Activated naive CD8-positive, alpha-beta T cell treated with anti-CD3 and anti-CD28 coated beads, Interleukin-2, amount 10 ng/mL, durations not matched to agents 7 days and 5 days (primary cell): ENCODE results near the gene ZFYVE28. TPM values are rescaled to one million over a fixed set of nuclear protein-coding genes. Genes with fewer than 3 reads are reported as not detected.

Experiments
- ATAC-seq: fragments of 150-1000 bp; cut with Tn5 transposase; one replicate; pipeline ENCODE4 v1.10.0; 2021; ENCODE audit warnings: low read depth, moderate library complexity
- POLR2A ChIA-PET: fragments of 350-600 bp; sonication (Branson Sonifier 250); formaldehyde crosslinking; loops from one replicate; lab custom pipeline; 2021; ENCODE audit warnings: antibody characterized with exemption; lab: Charles Lee
- DNase-seq: peaks from one replicate; pipeline ENCODE4 v3.0.0; 2021
- H3K27ac Mint-ChIP-seq: one replicate; pipeline ENCODE4 v1.8.0; 2022; ENCODE audit warnings: mild to moderate bottlenecking, mixed read lengths
- H3K27me3 Mint-ChIP-seq: one replicate; pipeline ENCODE4 v1.8.0; 2022; ENCODE audit warnings: mild to moderate bottlenecking, moderate library complexity, mixed read lengths
- H3K36me3 Mint-ChIP-seq: one replicate; pipeline ENCODE4 v1.8.0; 2021; ENCODE audit warnings: mild to moderate bottlenecking, mixed read lengths
- H3K4me1 Mint-ChIP-seq: one replicate; pipeline ENCODE4 v1.8.0; 2021; ENCODE audit warnings: mixed read lengths
- H3K4me3 Mint-ChIP-seq: one replicate; pipeline ENCODE4 v1.8.0; 2022; ENCODE audit warnings: mild to moderate bottlenecking, moderate library complexity, mixed read lengths
- H3K9me3 Mint-ChIP-seq: one replicate; pipeline ENCODE4 v1.8.0; 2021; ENCODE audit warnings: mixed read lengths
- total RNA-seq, 2 experiments: library from RNA; stranded (reverse); gene quantifications; one replicate each; pipeline ENCODE4 v1.2.3, GENCODE V29; 2021

ZFYVE28 gene
- total RNA-seq, 2 experiments from 2014 or later, result 16.1 to 17.7 TPM

DNA sequence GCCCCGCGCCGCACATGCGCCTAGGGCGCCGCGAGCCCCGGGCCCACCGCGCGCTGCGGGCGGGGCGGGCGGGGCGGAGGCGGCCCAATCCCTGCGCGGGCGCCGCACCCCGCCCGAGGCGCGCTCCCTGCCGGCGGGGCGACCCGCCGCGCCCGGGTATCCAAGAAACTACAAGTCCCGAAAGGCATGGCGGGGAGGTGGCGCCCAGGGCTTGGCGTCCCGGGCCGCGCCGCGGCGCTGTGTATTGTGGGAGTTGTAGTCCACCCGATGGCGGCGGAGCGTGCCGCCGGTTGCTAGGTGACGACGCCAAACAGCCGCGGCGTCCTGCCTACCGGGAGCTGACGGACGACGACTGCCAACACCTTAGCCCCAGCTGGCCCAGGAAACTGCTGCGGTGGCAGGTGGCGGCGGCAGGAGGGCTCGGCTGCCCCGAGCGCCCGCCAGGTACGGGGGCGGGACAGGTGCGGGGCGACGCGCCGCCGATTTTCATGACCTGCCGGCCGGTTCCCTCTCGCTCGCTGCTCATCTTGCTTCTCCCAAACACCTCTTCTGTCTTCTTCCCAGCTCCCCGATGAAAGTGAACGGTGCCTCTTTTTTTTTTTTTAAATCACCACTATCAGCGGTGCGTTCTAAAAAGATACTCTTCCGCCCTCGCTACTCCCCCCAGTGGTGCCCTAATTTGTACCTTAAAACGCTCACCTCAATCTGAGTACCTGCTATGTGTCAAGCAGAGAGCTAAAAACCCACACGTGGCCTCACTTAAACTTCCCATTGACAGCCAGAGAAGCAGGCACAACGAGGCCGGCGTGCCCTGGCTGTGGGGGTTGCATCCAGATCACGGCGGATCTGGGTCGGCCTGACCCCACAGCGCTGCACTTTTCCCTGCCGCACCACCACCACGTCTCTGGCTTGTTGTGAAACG lies 466 bp upstream of the ZFYVE28 start, which contains the start of gene CFAP99:
TSS of gene CFAP99 (plus strand) at position 306 of the 922 bp plus-strand sequence.
- peak within 1 kb of the TSS; percentile 83 for H3K4me3 Mint-ChIP-seq
- no peaks in the 10 kb centered on the region for H3K9me3 Mint-ChIP-seq
- POLR2A ChIA-PET, result interaction anchor here (1.0 to 1.2 kb wide), 2 partner anchors 49 to 117 kb away, joined by 3 to 4 read pairs; partner anchors contain the start of genes FAM193A and RNF4
- H3K36me3 Mint-ChIP-seq, result no peaks in the 10 kb centered on the region
- DNase-seq, result peak; percentile 94
- H3K27ac Mint-ChIP-seq, result peak within 1 kb of the TSS; percentile 43
- H3K27me3 Mint-ChIP-seq, result peaks cover 71% of the 10 kb centered on the region
- peak; percentile 91 for ATAC-seq
- peaks cover 21% of the 10 kb centered on the region for H3K4me1 Mint-ChIP-seq

DNA sequence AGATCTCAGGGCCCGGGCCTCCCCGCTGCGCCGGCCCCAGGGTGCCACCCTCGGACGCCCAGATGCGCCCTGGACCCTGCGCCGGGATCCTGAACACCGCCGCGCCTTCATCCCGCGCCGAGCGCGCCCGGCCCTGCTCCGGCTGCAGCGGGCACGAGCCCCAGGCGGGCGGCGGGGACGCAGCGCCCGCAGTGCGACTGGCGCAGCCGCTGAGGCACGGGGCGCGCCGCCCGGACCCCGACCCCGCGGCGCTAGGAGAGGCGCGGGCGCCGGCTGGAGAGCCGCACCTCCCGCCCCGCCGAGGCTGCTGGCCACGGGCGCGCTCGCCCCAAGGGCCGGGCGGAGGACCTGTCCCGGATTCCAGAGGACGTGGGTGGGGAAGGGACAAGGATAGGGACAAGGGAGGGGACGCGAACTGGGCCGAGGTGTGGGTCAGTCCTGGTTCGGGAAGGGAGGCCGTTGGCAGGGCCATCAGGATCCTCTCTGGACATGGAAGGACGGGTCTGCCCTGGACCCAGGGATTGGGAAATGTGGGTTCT lies 1.1 kb downstream of the ZFYVE28 start:
- DNase-seq, result peak; percentile 51
- Mint-ChIP-seq H3K27ac (no peak overlapping the region), H3K36me3 (no peaks in the 10 kb centered on the region), H3K4me1 (peaks cover 34% of the 10 kb centered on the region), H3K9me3 (no peaks in the 10 kb centered on the region), H3K4me3 (peak overlapping the region; percentile 81), H3K27me3 (peaks cover 66% of the 10 kb centered on the region)
- no peak for ATAC-seq
- POLR2A ChIA-PET, result no interaction called here

DNA sequence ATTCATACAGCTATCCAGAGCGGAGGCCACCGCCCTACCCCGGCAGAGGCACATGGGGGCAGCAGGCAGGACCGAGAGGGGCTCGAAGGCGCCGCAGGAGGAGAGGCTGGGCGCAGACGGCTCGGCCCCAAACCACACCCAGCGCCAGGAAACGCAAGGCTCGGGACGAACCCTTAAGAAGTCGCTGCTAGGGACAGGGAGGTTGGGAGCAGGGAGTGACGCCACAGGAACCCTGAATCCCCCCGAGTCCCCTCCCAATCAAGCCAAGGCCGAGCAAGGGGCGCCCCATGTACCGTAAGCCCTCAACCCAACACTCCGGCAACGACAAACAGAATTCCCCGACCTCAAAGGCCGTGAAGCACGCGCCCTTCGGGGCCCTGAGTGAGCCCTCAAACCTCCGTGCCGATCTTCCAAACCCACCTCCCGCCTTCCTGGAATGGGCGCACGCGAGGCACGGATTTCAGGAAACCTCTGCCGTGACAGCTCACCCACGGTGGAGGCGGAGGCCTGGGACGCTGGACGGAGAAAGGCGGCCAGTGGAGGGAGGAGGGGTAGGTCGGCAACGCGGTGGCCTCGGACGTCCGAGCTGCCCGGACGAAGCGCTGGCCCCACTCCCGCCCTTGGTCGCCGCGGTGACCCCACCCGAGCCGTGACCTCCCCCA lies 1.8 kb downstream of the ZFYVE28 start:
- Mint-ChIP-seq H3K36me3 (no peaks in the 10 kb centered on the region), H3K4me1 (peaks cover 37% of the 10 kb centered on the region), H3K27ac (no peak overlapping the region), H3K27me3 (peaks cover 60% of the 10 kb centered on the region), H3K9me3 (no peaks in the 10 kb centered on the region), H3K4me3 (peak overlapping the region; percentile 12)
- ATAC-seq (no peak), DNase-seq (no peak)
- POLR2A ChIA-PET, result no interaction called here

DNA sequence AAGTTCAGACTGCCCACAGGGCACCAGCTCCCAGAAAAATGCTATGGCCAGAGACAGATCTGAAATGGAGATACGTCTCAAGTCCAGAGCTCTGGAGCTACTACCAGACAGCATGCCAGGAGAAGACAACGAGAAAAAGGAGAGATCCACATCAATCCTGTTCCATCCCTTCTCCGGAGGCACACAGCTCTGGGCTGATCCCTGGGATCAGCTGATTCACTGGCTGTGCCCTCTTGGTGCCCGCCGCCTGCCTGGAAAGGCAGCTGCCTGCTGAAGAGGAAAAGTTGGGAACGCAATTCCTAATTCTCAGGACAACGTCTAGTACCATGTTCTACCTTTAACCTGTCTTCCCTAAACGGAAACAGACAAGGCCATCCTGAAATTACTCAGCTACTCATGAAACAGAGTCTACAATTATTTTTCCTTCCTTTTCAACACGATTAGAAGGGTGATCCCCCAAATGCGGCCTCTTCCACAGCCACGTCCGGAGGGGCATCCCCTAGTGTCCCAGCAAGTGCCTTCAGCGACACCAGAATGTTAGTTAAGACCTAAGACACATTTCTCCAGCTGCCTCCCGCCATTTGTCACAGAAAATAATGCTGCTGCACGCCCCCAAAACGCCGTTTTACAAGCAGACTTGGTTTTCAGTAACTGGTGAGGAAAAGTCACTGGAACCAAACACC lies 2.4 kb downstream of the ZFYVE28 start:
- Mint-ChIP-seq H3K4me3 (peak overlapping the region; percentile 12), H3K36me3 (no peaks in the 10 kb centered on the region), H3K9me3 (no peaks in the 10 kb centered on the region), H3K4me1 (peaks cover 39% of the 10 kb centered on the region), H3K27me3 (peaks cover 58% of the 10 kb centered on the region), H3K27ac (no peak overlapping the region)
- no peak for DNase-seq
- no peak for ATAC-seq
- POLR2A ChIA-PET, result interaction anchor here (0.8 to 1.0 kb wide), 2 partner anchors 134 to 154 kb away, joined by 3 read pairs; partner anchors contain the start of gene MXD4

DNA sequence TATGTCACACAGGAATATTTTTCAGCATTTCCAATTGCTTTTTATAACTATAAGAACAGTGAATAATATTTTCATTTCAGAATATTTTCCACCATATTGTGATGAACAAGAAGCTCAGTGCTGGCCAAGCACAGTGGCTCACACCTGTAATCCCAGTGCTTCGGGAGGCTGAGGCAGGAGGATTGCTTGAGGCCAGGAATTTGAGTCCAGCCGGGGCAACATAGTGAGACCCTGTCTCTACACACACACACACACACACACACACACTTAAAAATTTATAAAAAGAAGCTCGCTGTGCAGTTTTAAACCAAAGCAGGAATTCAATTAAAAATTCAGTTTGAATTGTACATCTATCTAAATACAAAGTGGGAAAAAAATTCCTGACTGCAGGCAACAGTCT lies 3.2 kb downstream of the ZFYVE28 start:
- H3K36me3 Mint-ChIP-seq, result no peaks in the 10 kb centered on the region
- POLR2A ChIA-PET, result interaction anchor here (0.7 to 1.0 kb wide), 4 partner anchors 53 to 153 kb away, joined by 3 to 4 read pairs (median 3); partner anchors contain the start of genes FAM193A, MXD4 and RNF4

DNA sequence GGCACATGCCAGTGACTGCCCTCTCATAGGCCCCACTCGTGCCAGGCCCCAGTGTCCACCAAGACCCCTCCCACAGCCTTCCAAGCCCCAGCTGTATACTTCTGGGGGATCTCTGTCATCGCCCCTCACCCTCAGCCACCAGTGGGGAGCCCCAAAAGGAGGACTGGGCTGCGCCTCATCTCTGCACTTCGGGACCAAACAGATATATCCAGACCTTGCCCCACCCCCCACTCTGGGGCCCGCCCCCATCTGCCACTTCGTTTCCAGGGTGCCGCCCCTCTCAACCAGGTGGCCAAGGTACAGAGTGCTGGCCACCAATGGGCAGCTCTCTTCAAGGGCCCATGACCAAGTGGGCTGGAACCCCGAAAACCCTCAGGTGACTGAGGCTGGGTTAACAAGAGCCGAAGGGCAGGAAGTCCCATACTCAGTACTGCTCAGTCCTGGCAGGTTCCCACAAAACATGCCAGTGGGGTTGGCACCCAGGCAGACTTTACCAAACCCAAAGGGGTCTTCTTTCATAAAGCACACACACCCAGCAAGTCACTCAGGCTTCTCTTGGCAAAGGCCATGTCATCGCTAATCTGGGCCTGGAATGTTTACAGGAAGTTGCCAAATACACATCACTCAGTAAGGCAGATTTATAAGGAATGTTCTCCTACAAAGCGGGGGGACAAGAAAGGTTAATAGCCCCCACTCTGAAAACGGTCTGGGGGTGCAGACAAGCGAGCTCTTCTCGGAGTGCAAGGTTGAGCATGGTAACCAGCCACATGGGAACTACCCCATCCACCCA lies 4.4 kb downstream of the ZFYVE28 start:
- DNase-seq (no peak), ATAC-seq (no peak)
- H3K9me3 Mint-ChIP-seq, result no peaks in the 10 kb centered on the region
- H3K4me3 Mint-ChIP-seq, result peak overlapping the region; percentile 58
- H3K27ac Mint-ChIP-seq, result peak overlapping the region; percentile 90
- no peaks in the 10 kb centered on the region for H3K36me3 Mint-ChIP-seq
- peaks cover 34% of the 10 kb centered on the region for H3K4me1 Mint-ChIP-seq
- H3K27me3 Mint-ChIP-seq, result peaks cover 42% of the 10 kb centered on the region
- POLR2A ChIA-PET, result interaction anchor here (1.7 to 3.0 kb wide), 5 partner anchors 12 to 173 kb away, joined by 9 to 23 read pairs (median 13); partner anchors contain the start of genes HAUS3, MXD4, POLN and RNF4

More for the DNA sequence above, 3.2 kb downstream of the ZFYVE28 start:
- no peaks in the 10 kb centered on the region for H3K9me3 Mint-ChIP-seq
- H3K4me3 Mint-ChIP-seq, result no peak overlapping the region
- H3K27ac Mint-ChIP-seq, result no peak overlapping the region
- ATAC-seq (no peak), DNase-seq (no peak)
- peaks cover 54% of the 10 kb centered on the region for H3K27me3 Mint-ChIP-seq
- H3K4me1 Mint-ChIP-seq, result peaks cover 41% of the 10 kb centered on the region

DNA sequence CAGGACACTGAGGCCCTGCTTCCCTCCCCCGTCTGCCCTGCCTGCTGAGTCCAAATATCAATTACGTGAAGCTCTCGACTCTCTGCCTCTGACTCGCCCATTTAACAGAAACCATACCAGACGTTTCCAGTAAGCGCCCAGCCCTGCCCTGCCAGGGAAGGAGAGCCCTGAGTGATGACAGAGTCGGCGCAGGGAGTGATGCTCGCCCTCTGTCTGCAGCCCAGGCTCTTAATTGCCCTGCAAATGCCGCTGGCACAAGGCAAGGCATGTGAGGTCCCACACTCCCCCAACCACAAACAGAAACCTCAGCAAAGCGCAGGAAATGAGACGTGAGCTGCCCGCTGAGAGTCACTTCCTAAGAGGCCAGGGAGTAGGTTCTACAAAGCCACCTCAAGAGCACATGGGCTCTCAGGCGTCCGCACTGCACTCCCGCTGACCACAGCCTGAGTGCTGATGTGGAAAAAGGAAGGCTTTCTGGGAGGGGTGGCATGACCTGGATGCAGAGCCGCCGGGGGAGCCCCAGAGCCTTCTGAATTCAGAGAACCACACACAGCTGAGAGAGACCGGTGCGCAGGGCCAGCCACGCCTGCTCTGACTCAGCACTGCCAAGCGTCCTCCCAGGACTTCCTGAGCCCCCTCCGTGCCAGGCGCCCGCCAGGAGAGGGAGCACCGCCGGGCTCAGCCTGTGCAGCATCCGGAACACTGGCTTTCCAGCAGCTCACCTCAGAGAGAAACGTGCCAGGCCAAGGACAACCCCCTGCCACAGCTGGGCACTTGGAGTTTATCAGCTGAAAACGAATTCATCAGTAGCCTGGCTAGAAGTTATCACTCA lies 5.3 kb downstream of the ZFYVE28 start:
- Mint-ChIP-seq H3K27me3 (peaks cover 42% of the 10 kb centered on the region), H3K27ac (peak overlapping the region; percentile 90), H3K36me3 (no peaks in the 10 kb centered on the region), H3K9me3 (no peaks in the 10 kb centered on the region), H3K4me1 (peaks cover 34% of the 10 kb centered on the region), H3K4me3 (peak overlapping the region; percentile 58)
- POLR2A ChIA-PET, result interaction anchor here (0.8 to 3.0 kb wide), 11 partner anchors 8 to 549 kb away, joined by 3 to 23 read pairs (median 6); partner anchors contain the start of genes HAUS3, MXD4, POLN and RNF4
- ATAC-seq (peak; percentile 85), DNase-seq (peak; percentile 86)

DNA sequence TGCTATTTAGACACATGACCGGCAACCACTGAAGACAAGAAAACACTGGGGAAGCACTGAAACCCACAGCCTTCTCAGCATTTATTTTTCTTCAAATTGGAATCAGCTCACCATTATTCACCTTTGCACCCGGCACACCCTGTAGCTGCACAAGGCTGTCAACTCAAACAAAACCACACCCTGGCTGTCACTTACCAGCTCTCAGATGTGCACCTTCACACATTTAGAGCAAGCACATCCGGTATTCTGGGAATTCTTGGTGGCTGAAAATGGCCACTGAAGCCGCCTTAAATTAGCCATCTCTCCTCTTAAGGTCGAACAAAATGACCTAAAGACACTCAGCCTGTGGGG lies 5.9 kb downstream of the ZFYVE28 start:
- Mint-ChIP-seq H3K9me3 (no peaks in the 10 kb centered on the region), H3K27me3 (peaks cover 37% of the 10 kb centered on the region), H3K4me1 (peaks cover 34% of the 10 kb centered on the region), H3K27ac (peak overlapping the region; percentile 90), H3K4me3 (peak overlapping the region; percentile 58), H3K36me3 (no peaks in the 10 kb centered on the region)
- ATAC-seq (peak; percentile 62), DNase-seq (no peak)
- POLR2A ChIA-PET, result interaction anchor here (1.0 to 3.0 kb wide), 10 partner anchors 9 to 550 kb away, joined by 4 to 23 read pairs (median 8); partner anchors contain the start of genes HAUS3, MXD4, POLN and RNF4

DNA sequence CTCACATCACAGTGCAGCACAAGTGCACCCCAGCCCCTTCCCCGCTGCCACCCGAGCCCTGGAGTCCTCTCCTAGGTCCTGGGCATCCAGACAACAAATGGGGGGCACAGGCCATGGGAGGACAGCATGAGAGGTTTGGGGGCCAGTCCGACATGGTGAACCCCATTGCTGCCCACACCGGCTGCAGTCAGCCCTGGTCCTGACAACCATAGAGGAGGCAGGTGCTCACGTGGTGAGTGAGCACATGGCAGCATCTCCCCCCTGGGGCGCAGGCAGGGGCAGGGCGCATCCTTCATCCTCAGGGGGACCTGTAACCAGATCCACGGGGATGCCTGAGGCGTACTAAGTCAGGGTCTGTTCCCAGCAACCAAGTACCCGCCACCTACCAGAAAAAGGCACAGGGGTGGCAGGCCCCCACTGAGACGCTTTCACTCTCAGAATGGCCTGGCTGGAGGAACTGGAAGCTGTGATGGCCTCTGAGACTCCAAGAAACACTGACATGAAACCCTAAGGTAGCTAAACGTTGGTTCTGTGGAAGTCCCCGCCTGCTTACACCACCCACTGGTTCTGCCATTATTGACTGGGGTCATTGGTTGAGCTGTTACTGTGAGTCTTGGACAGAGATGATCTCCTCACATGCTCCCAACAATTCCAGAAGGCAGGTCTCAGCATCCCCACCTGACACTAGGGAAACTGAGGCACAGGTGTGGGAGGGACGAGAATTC lies 6.5 kb downstream of the ZFYVE28 start:
- POLR2A ChIA-PET, result interaction anchor here (1.4 to 3.0 kb wide), 7 partner anchors 10 to 171 kb away, joined by 4 to 23 read pairs (median 13); partner anchors contain the start of genes HAUS3, MXD4, POLN and RNF4
- peaks cover 34% of the 10 kb centered on the region for H3K4me1 Mint-ChIP-seq
- H3K27ac Mint-ChIP-seq, result peak overlapping the region; percentile 90
- H3K27me3 Mint-ChIP-seq, result peaks cover 39% of the 10 kb centered on the region
- no peak for ATAC-seq
- H3K4me3 Mint-ChIP-seq, result peak overlapping the region; percentile 58
- no peaks in the 10 kb centered on the region for H3K9me3 Mint-ChIP-seq
- DNase-seq, result no peak
- H3K36me3 Mint-ChIP-seq, result no peaks in the 10 kb centered on the region

DNA sequence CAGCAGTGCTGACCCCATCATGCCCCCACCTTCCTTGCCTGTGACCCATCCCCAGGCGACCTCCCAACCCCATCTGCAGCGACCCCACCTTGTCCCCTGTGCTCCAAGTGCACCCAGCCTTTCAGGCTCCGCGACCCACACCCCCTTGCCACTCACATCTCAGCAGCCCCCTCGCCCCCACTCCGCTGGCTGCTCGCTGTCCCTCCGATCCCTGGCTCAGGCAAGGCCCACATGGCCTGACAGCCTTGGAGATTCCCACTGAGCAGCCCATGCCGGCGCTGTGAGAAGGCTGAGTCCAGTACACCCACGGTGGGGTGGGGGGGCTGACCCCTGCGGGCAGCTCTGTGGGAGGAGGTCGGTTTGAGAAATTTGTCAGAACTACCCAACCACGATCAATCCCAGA lies 9.1 kb downstream of the ZFYVE28 start:
- no peaks in the 10 kb centered on the region for H3K36me3 Mint-ChIP-seq
- H3K4me1 Mint-ChIP-seq, result peaks cover 26% of the 10 kb centered on the region
- no peak for ATAC-seq
- POLR2A ChIA-PET, result no interaction called here
- H3K27ac Mint-ChIP-seq, result no peak overlapping the region
- no peak overlapping the region for H3K4me3 Mint-ChIP-seq
- H3K9me3 Mint-ChIP-seq, result no peaks in the 10 kb centered on the region
- DNase-seq, result no peak
- H3K27me3 Mint-ChIP-seq, result peaks cover 18% of the 10 kb centered on the region

DNA sequence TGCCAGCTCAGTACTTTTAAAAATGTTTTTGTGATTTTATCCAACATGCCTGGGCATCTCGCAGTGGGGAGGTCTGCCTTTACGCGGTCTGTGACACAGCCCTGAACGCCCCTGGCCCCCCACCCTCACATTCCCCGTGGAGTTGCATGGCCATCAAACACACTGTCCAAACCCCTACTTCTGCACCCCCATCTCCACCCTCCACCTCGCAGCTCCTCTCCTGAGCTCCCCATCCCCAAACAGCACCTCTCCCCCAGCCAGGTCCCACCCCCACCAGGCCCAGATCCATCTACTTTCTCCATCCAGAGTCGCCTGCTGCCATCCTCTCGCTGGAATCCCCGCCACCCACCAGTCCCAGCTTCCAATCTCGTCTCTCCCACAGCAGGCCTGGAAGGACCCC lies 9.5 kb downstream of the ZFYVE28 start:
- peaks cover 22% of the 10 kb centered on the region for H3K4me1 Mint-ChIP-seq
- POLR2A ChIA-PET, result interaction anchor here (1.0 kb wide), 1 partner anchor 167 kb away, joined by 3 read pairs; the partner anchor contains the start of genes HAUS3 and POLN
- H3K36me3 Mint-ChIP-seq, result no peaks in the 10 kb centered on the region
- peaks cover 15% of the 10 kb centered on the region for H3K27me3 Mint-ChIP-seq
- H3K9me3 Mint-ChIP-seq, result no peaks in the 10 kb centered on the region
- ATAC-seq (no peak), DNase-seq (no peak)
- no peak overlapping the region for H3K4me3 Mint-ChIP-seq
- H3K27ac Mint-ChIP-seq, result no peak overlapping the region
